ENCODE data around the gene CHAD. TPM values are rescaled to one million over a fixed set of nuclear protein-coding genes. Genes with fewer than 3 reads are reported as not detected.
A peak's percentile ranks its signal among the peaks of the same experiment; 100 is the strongest.

The CHAD gene
- total and polyA plus RNA-seq, 2 of the 13 experiments (the other 11 are each of a cell fraction or from before 2014, with no cell fraction given) = 1.4 TPM; not detected in 1

- TF ChIP-seq MAZ (IDR thresholded peaks at IDR 0.05; ENCODE audit: borderline replicate concordance, low read depth, low read length) = peak; percentile 51
- TF ChIP-seq MAZ (CRISPR knock-in tag; IDR thresholded peaks at IDR 0.05; ENCODE audit: low read depth) = peak; percentile 97
- no peak for TF ChIP-seq SNAI1 (CRISPR knock-in tag; IDR thresholded peaks at IDR 0.05; ENCODE audit: borderline replicate concordance)
- peak; percentile 95 for TF ChIP-seq ZFX (CRISPR knock-in tag; IDR thresholded peaks at IDR 0.05; ENCODE audit: low read depth)
- TF ChIP-seq CREB3 (CRISPR knock-in tag; IDR thresholded peaks at IDR 0.05) = peak; percentile 78; the same call in 1 of the 2 replicates
- peak; percentile 55 for TF ChIP-seq E2F5 (CRISPR knock-in tag; conservative IDR thresholded peaks at IDR 0.05)
- no peak for TF ChIP-seq NFATC3 (CRISPR knock-in tag; IDR thresholded peaks at IDR 0.05)
- peak; percentile 90 for TF ChIP-seq ZNF776 (CRISPR knock-in tag; IDR thresholded peaks at IDR 0.05)
- TF ChIP-seq ZNF232 (CRISPR knock-in tag; IDR thresholded peaks at IDR 0.05; ENCODE audit: borderline replicate concordance) = peak; percentile 89; the same call in 1 of the 2 replicates
- peak; percentile 84; the same call in 1 of the 2 replicates for TF ChIP-seq ZBTB46 (CRISPR knock-in tag; IDR thresholded peaks at IDR 0.05; ENCODE audit: borderline replicate concordance)
- no peak for TF ChIP-seq FOSL1 (CRISPR knock-in tag; IDR thresholded peaks at IDR 0.05; ENCODE audit: borderline replicate concordance)
- no peak for TF ChIP-seq PRPF4 (IDR thresholded peaks at IDR 0.05; ENCODE audit: low read depth, low read length, poor library complexity, severe bottlenecking)
- peak; percentile 89 for TF ChIP-seq DBP (CRISPR knock-in tag; IDR thresholded peaks at IDR 0.05; ENCODE audit: not compliant biosample characterization)
- 0 out of 2 replicates have a peak, but pooled peaks have one; percentile 13 for TF ChIP-seq MTERF4 (CRISPR knock-in tag; IDR thresholded peaks at IDR 0.05)
- TF ChIP-seq BORCS8-MEF2B (CRISPR knock-in tag; IDR thresholded peaks at IDR 0.05) = no peak; the same call in none of the 2 replicates
- TF ChIP-seq ZNF788 (CRISPR knock-in tag; IDR thresholded peaks at IDR 0.05; ENCODE audit: borderline replicate concordance) = peak; percentile 6; the same call in 1 of the 2 replicates
- TF ChIP-seq ZNF674 (CRISPR knock-in tag; IDR thresholded peaks at IDR 0.05; ENCODE audit: low read depth) = no peak
- TF ChIP-seq CCAR2 (optimal IDR thresholded peaks at IDR 0.05; ENCODE audit: low read depth, low read length) = no peak
- TF ChIP-seq SRSF4 (IDR thresholded peaks at IDR 0.05; ENCODE audit: low read depth, low read length, poor library complexity, severe bottlenecking) = no peak
- no peak for TF ChIP-seq GPN1 (CRISPR knock-in tag; IDR thresholded peaks at IDR 0.05; ENCODE audit: borderline replicate concordance)
- 0 out of 2 replicates have a peak, but pooled peaks have one; percentile 94 for TF ChIP-seq GTF3A (CRISPR knock-in tag; conservative IDR thresholded peaks at IDR 0.05)
- TF ChIP-seq ZNF792 (CRISPR knock-in tag; IDR thresholded peaks at IDR 0.05) = peak; percentile 92
- TF ChIP-seq YY1 (IDR thresholded peaks at IDR 0.05; ENCODE audit: insufficient read depth, insufficient replicate concordance, low read depth, low read length) = peak; percentile 96
Observed at GRCh38 chr17:50478391-50479381, 10.0 kb upstream of the CHAD start, which contains the start of gene RSAD1 (continued).
